Measurements from ENCODE around the gene APEH.

GRCh38 chr3:49634736-49635135, 39.4 kb upstream of the APEH start:
- no peak for TF ChIP-seq PBX3 (CRISPR knock-in tag; IDR thresholded peaks at IDR 0.05)
- TF ChIP-seq ZNF555 (tag by site-specific recombination; conservative IDR thresholded peaks at IDR 0.05) = no peak
- TF ChIP-seq CTCF (tag by site-specific recombination; IDR thresholded peaks at IDR 0.05) = no peak
- TF ChIP-seq ZNF292 (tag by site-specific recombination; IDR thresholded peaks at IDR 0.05; ENCODE audit: borderline replicate concordance, low read depth) = no peak
- TF ChIP-seq ZNF239 (tag by site-specific recombination; IDR thresholded peaks at IDR 0.05) = no peak
- no peak for TF ChIP-seq SCRT2 (tag by site-specific recombination; IDR thresholded peaks at IDR 0.05)
- no peak for TF ChIP-seq PRDM6 (tag by site-specific recombination; IDR thresholded peaks at IDR 0.05)
- no peak for TF ChIP-seq ZFP3 (tag by site-specific recombination; IDR thresholded peaks at IDR 0.05; ENCODE audit: low read depth)
